H1 (cell line): ENCODE measurements around the gene TWIST2. TPM values are rescaled to one million over a fixed set of nuclear protein-coding genes. Genes with fewer than 3 reads are reported as not detected.

Source experiments
- ASH2L ChIP-seq: fragments of 200-600, 300-600 bp; sonication (generic); IDR thresholded peaks from one replicate; pipeline ENCODE4 v1.7.1; 2017; ENCODE audit warnings: low read length
- BACH1 ChIP-seq: IDR thresholded peaks from 2 replicates; pipeline ENCODE4 v1.6.1; 2012; ENCODE audit warnings: low read length, improper control_type of control experiment
- CBX8 ChIP-seq: fragments of 300-800, 300-1000 bp; sonication (generic); IDR thresholded peaks from 2 replicates; pipeline ENCODE4 v1.7.1; 2016; ENCODE audit warnings: low read depth, low read length, borderline replicate concordance
- CEBPB ChIP-seq: IDR thresholded peaks from 2 replicates; pipeline ENCODE4 v1.6.1; 2012; ENCODE audit warnings: low read depth, low read length
- RAD21 ChIP-seq, 2 experiments: IDR thresholded peaks in 1 of 2; conservative IDR thresholded peaks in 1 of 2; 2 replicates each; pipeline ENCODE4 v1.6.1; 2011; ENCODE audit warnings: low read depth in 2 of 2, low read length in 2 of 2, improper control_type of control experiment in 1 of 2, inconsistent platforms in 1 of 2, mild to moderate bottlenecking in 1 of 2, moderate library complexity in 1 of 2
- SP1 ChIP-seq: IDR thresholded peaks from 2 replicates; pipeline ENCODE4 v1.6.1; 2011; ENCODE audit warnings: low read depth, low read length
- SP4 ChIP-seq: IDR thresholded peaks from 2 replicates; pipeline ENCODE4 v1.6.1; 2012; ENCODE audit warnings: low read length, inconsistent platforms
- polyA plus RNA-seq, 7 experiments: library from polyadenylated mRNA; depleted of rRNA in 3 of 7; stranded (reverse) in 5 of 7; unstranded in 2 of 7; fragments of >200 nt in 5 of 7; fragments of 200-250 nt in 2 of 7; gene quantifications; 1 replicate in 5 of 7; 2 replicates in 1 of 7; 4 replicates in 1 of 7; pipeline versions ENCODE4 v1.2.1 to v1.2.3, GENCODE V29; 2011 to 2013; ENCODE audit warnings: missing spikeins in 2 of 7, mixed read lengths in 2 of 7
- total RNA-seq: library from RNA; stranded (reverse); fragmentation: NEBNext Ultra II Directional; extraction: Animal tissue kit (Norgen Biotek cat#: 25700); gene quantifications from 2 replicates; pipeline ENCODE4 v1.2.1, GENCODE V29; 2021

The TWIST2 gene
- total and polyA plus RNA-seq, 2 of the 8 experiments (the other 6 are each of a cell fraction or from before 2014, with no cell fraction given), result 2.6 to 4.3 TPM

- no peak for TF ChIP-seq ASH2L
- TF ChIP-seq SP1, result no peak
- TF ChIP-seq RAD21 (IDR thresholded peaks at IDR 0.05 in 1 of 2, conservative IDR thresholded peaks at IDR 0.05 in 1 of 2; ENCODE audit: low read depth in 2 of 2, low read length in 2 of 2), result no peak
- no peak for TF ChIP-seq BACH1
- no peak for TF ChIP-seq CEBPB
- no peak for TF ChIP-seq CBX8
- TF ChIP-seq SP4, result no peak
These were observed 63.7 kb downstream of the TWIST2 start (continued) for GRCh38 chr2:238911376-238912227.
